Activated naive CD8-positive, alpha-beta T cell treated with anti-CD3 and anti-CD28 coated beads for 36 hours (primary cell): ENCODE measurements around the gene USP17L17. TPM values are rescaled to one million over a fixed set of nuclear protein-coding genes. Genes with fewer than 3 reads are reported as not detected.

Experiments
- total RNA-seq, 2 experiments: library from RNA; stranded (reverse); gene quantifications; one replicate each; pipeline ENCODE4 v1.2.3, GENCODE V29; 2021

The USP17L17 gene
- total RNA-seq, 2 experiments from 2014 or later: not detected

Other genes with a start within 250 kb of the USP17L17 start
- gene FAM90A26, start 73.5 kb upstream of the USP17L17 start, total RNA-seq: not detected
- gene USP17L10, start 33.2 kb upstream of the USP17L17 start, total RNA-seq: not detected
- gene USP17L11, start 28.5 kb upstream of the USP17L17 start, total RNA-seq: not detected
- not detected for gene USP17L12, start 23.7 kb upstream of the USP17L17 start, total RNA-seq
- not detected for gene USP17L13, start 19.0 kb upstream of the USP17L17 start, total RNA-seq
- gene USP17L15, start 9.5 kb upstream of the USP17L17 start, total RNA-seq: not detected
- gene USP17L18, start 4.8 kb downstream of the USP17L17 start, total RNA-seq: not detected
- not detected for gene USP17L19, start 9.5 kb downstream of the USP17L17 start, total RNA-seq
- not detected for gene USP17L20, start 14.2 kb downstream of the USP17L17 start, total RNA-seq
- not detected for gene USP17L21, start 19.0 kb downstream of the USP17L17 start, total RNA-seq
- not detected for gene USP17L22, start 23.7 kb downstream of the USP17L17 start, total RNA-seq
- gene USP17L24, start 81.3 kb downstream of the USP17L17 start, total RNA-seq: not detected
- gene USP17L25, start 86.0 kb downstream of the USP17L17 start, total RNA-seq: not detected
- not detected for gene USP17L26, start 90.8 kb downstream of the USP17L17 start, total RNA-seq
- not detected for gene USP17L5, start 95.5 kb downstream of the USP17L17 start, total RNA-seq
- not detected for gene USP17L27, start 100.3 kb downstream of the USP17L17 start, total RNA-seq
- not detected for gene USP17L28, start 105.0 kb downstream of the USP17L17 start, total RNA-seq
- not detected for gene USP17L29, start 109.8 kb downstream of the USP17L17 start, total RNA-seq
- not detected for gene USP17L30, start 119.2 kb downstream of the USP17L17 start, total RNA-seq
- not detected for gene DEFB131A, start 200.5 kb downstream of the USP17L17 start, total RNA-seq